K562 (cell line): ENCODE measurements around the gene NSUN2. TPM values are rescaled to one million over a fixed set of nuclear protein-coding genes. Genes with fewer than 3 reads are reported as not detected.

ENCODE experiments used
- CBX2 ChIP-seq: fragments of 200-600 bp; sonication (generic); IDR thresholded peaks from one replicate; pipeline ENCODE4 v1.6.1; 2012; ENCODE audit warnings: mild to moderate bottlenecking, low read length, inconsistent platforms; ENCODE audit not compliant: insufficient read depth, poor library complexity, severe bottlenecking
- ETV5 ChIP-seq: sonication (generic); formaldehyde crosslinking; IDR thresholded peaks from 2 replicates; pipeline ENCODE4 v1.4.0; 2020; ENCODE audit warnings: low read depth, mild to moderate bottlenecking, missing genetic modification reagents
- L3MBTL2 ChIP-seq: fragments of 450-650 bp; IDR thresholded peaks from 2 replicates; pipeline ENCODE4 v1.6.1; 2016; ENCODE audit warnings: mild to moderate bottlenecking, moderate library complexity
- MYBL2 ChIP-seq, 2 experiments: fragments of 450-650 bp in 1 of 2; sonication (generic) in 1 of 2; formaldehyde crosslinking in 1 of 2; IDR thresholded peaks; 2 replicates each; pipeline versions ENCODE4 v1.6.1 to v1.8.1; 2017 to 2022; ENCODE audit warnings: borderline replicate concordance in 1 of 2, inconsistent platforms in 1 of 2, low read depth in 1 of 2, mild to moderate bottlenecking in 1 of 2, missing genetic modification reagents in 1 of 2, moderate library complexity in 1 of 2
- PHTF2 ChIP-seq: fragments of 250-450 bp; sonication (Bioruptor Pico); IDR thresholded peaks from 2 replicates; pipeline ENCODE4 v1.5.0; 2021; ENCODE audit warnings: mild to moderate bottlenecking
- SAP30 ChIP-seq: fragments of 200-600 bp; sonication (generic); IDR thresholded peaks from 2 replicates; pipeline ENCODE4 v1.6.1; 2012; ENCODE audit warnings: borderline replicate concordance, low read depth, mild to moderate bottlenecking, moderate library complexity, low read length, control low read depth, inconsistent platforms; ENCODE audit not compliant: insufficient read depth, poor library complexity, severe bottlenecking
- TEAD4 ChIP-seq, 2 experiments: sonication (generic) in 1 of 2; formaldehyde crosslinking in 1 of 2; IDR thresholded peaks; 2 replicates each; pipeline versions ENCODE4 v1.6.1 to v1.8.0; 2012 to 2022; ENCODE audit warnings: borderline replicate concordance in 1 of 2, inconsistent platforms in 1 of 2, low read length in 1 of 2, mild to moderate bottlenecking in 1 of 2, missing genetic modification reagents in 1 of 2
- USF1 ChIP-seq: sonication (generic); formaldehyde crosslinking; IDR thresholded peaks from 2 replicates; pipeline ENCODE4 v1.9.0; 2022; ENCODE audit warnings: mild to moderate bottlenecking, missing genetic modification reagents
- YBX1 ChIP-seq: fragments of 450-650 bp; IDR thresholded peaks from 2 replicates; pipeline ENCODE4 v1.7.1; 2016; ENCODE audit warnings: mild to moderate bottlenecking
- ZNF174 ChIP-seq: fragments of 250-450 bp; sonication (Bioruptor Pico); IDR thresholded peaks from 2 replicates; pipeline ENCODE4 v1.4.0; 2020; ENCODE audit warnings: mild to moderate bottlenecking
- ZNF41 ChIP-seq: fragments of 250-450 bp; sonication (Bioruptor Pico); conservative IDR thresholded peaks from 2 replicates; pipeline ENCODE4 v1.4.0; 2020; ENCODE audit warnings: mild to moderate bottlenecking
- polyA plus RNA-seq, 8 experiments: library from polyadenylated mRNA; depleted of rRNA in 4 of 8; stranded (reverse) in 5 of 8; unstranded in 3 of 8; fragments of >200 nt; fragmentation: Nextera tagmentation in 2 of 8; fragmentation: Illumina TruSeq in 1 of 8; extraction: Ambion mirVana in 2 of 8; extraction: Trizol in 1 of 8; gene quantifications; 2 replicates each; pipeline versions ENCODE4 v1.2.1 to v1.2.3, GENCODE V29; 2011 to 2014; ENCODE audit warnings: inconsistent platforms in 1 of 8, missing spikeins in 1 of 8
- total RNA-seq, 7 experiments: library from RNA; depleted of rRNA in 6 of 7; stranded (reverse); fragments of >200 nt in 6 of 7; fragmentation: Illumina TruSeq in 2 of 7; extraction: Trizol in 2 of 7; gene quantifications; 2 replicates each; pipeline versions ENCODE4 v1.2.1 to v1.2.3, GENCODE V29; 2011 to 2021; ENCODE audit warnings: low replicate concordance in 1 of 7

Gene NSUN2
- total and polyA plus RNA-seq, 9 of the 15 experiments (the other 6 are each of a cell fraction or from before 2014, with no cell fraction given): 9.2 to 167 (median 127) TPM

GRCh38 chr5:6656680-6657079 lies 23.8 kb upstream of the NSUN2 start (continued):
- TF ChIP-seq MYBL2 (IDR thresholded peaks at IDR 0.05; ENCODE audit: low read depth): no peak
- no peak for TF ChIP-seq MYBL2 (CRISPR knock-in tag; IDR thresholded peaks at IDR 0.05; ENCODE audit: borderline replicate concordance)
- TF ChIP-seq L3MBTL2: no peak
- TF ChIP-seq USF1: no peak
- no peak for TF ChIP-seq PHTF2 (CRISPR knock-in tag)
- TF ChIP-seq SAP30: no peak
- TF ChIP-seq ZNF174 (CRISPR knock-in tag): no peak
- TF ChIP-seq ETV5 (CRISPR knock-in tag): no peak
- TF ChIP-seq YBX1: no peak
- peak; percentile 99 for TF ChIP-seq ZNF41 (CRISPR knock-in tag)
- TF ChIP-seq TEAD4 (IDR thresholded peaks at IDR 0.05; ENCODE audit: low read length): no peak
- TF ChIP-seq TEAD4 (CRISPR knock-in tag; IDR thresholded peaks at IDR 0.05; ENCODE audit: borderline replicate concordance): no peak
- TF ChIP-seq CBX2: no peak
- TF ChIP-seq, all 486 proteins: peak for 3
